Measurements from ENCODE around the gene PRKCB.
"Not testable (repeated sequence)": the region's sequence is repeated elsewhere in the genome, so short reads cannot be mapped to it uniquely, and the experiment has no call there.

Gene PRKCB

GRCh38 chr16:24232936-24233335, 397.2 kb downstream of the PRKCB start:
- WGBS (ENCODE audit: insufficient coverage, insufficient read length), result no CpG with 5 or more reads among the region's 2 CpGs
- H3K27ac ChIP-seq (ENCODE audit: low read length), result no peak overlapping the region
- no peak overlapping the region for H3K4me3 ChIP-seq (ENCODE audit: low read length)
- no peak for DNase-seq (ENCODE audit: low read depth, low spot score)
- no peaks in the 10 kb centered on the region for H3K9me3 ChIP-seq (ENCODE audit: control insufficient read depth, insufficient read depth, low read length)
- no peaks in the 10 kb centered on the region for H3K4me1 ChIP-seq (ENCODE audit: control insufficient read depth, insufficient read depth, low read length)
- H3K36me3 ChIP-seq (ENCODE audit: control insufficient read depth, insufficient read depth, low read length), result no peaks in the 10 kb centered on the region
- H3K27me3 ChIP-seq (ENCODE audit: control insufficient read depth, insufficient read depth, low read length), result no peaks in the 10 kb centered on the region

GRCh38 chr16:24234737-24235136, 399.0 kb downstream of the PRKCB start:
- Histone ChIP-seq H3K9me3 (ENCODE audit: control insufficient read depth, insufficient read depth, low read length) (no peaks in the 10 kb centered on the region), H3K27me3 (ENCODE audit: control insufficient read depth, insufficient read depth, low read length) (no peaks in the 10 kb centered on the region), H3K27ac (ENCODE audit: low read length) (no peak overlapping the region), H3K4me3 (ENCODE audit: low read length) (no peak overlapping the region), H3K36me3 (ENCODE audit: control insufficient read depth, insufficient read depth, low read length) (no peaks in the 10 kb centered on the region), H3K4me1 (ENCODE audit: control insufficient read depth, insufficient read depth, low read length) (no peaks in the 10 kb centered on the region)
- no peak for DNase-seq (ENCODE audit: low read depth, low spot score)
- no CpG with 5 or more reads among the region's 5 CpGs for WGBS (ENCODE audit: insufficient coverage, insufficient read length)

- no peak for DNase-seq (ENCODE audit: low read depth, low spot score)
- Histone ChIP-seq H3K27me3 (ENCODE audit: control insufficient read depth, insufficient read depth, low read length) (no peaks in the 10 kb centered on the region), H3K9me3 (ENCODE audit: control insufficient read depth, insufficient read depth, low read length) (no peaks in the 10 kb centered on the region), H3K4me1 (ENCODE audit: control insufficient read depth, insufficient read depth, low read length) (no peaks in the 10 kb centered on the region), H3K4me3 (ENCODE audit: low read length) (no peak overlapping the region), H3K27ac (ENCODE audit: low read length) (no peak overlapping the region), H3K36me3 (ENCODE audit: control insufficient read depth, insufficient read depth, low read length) (no peaks in the 10 kb centered on the region)
- WGBS (ENCODE audit: insufficient coverage, insufficient read length), result no CpG with 5 or more reads among the region's 2 CpGs
Observed at GRCh38 chr16:24235806-24236205, 400.0 kb downstream of the PRKCB start.

GRCh38 chr16:24238846-24239245, 403.1 kb downstream of the PRKCB start:
- no CpG with 5 or more reads among the region's 2 CpGs for WGBS (ENCODE audit: insufficient coverage, insufficient read length)
- H3K27ac ChIP-seq (ENCODE audit: low read length); H3K9me3 ChIP-seq (ENCODE audit: control insufficient read depth, insufficient read depth, low read length); H3K4me1 ChIP-seq (ENCODE audit: control insufficient read depth, insufficient read depth, low read length); H3K27me3 ChIP-seq (ENCODE audit: control insufficient read depth, insufficient read depth, low read length); H3K4me3 ChIP-seq (ENCODE audit: low read length); H3K36me3 ChIP-seq (ENCODE audit: control insufficient read depth, insufficient read depth, low read length); DNase-seq (ENCODE audit: low read depth, low spot score): not testable (repeated sequence)

- no peak for DNase-seq (ENCODE audit: low read depth, low spot score)
- no peak overlapping the region for H3K27ac ChIP-seq (ENCODE audit: low read length)
- no CpG with 5 or more reads among the region's 4 CpGs for WGBS (ENCODE audit: insufficient coverage, insufficient read length)
Observed at GRCh38 chr16:24246911-24247607, 411.3 kb downstream of the PRKCB start.

GRCh38 chr16:24253192-24253591, 417.4 kb downstream of the PRKCB start:
- no peaks in the 10 kb centered on the region for H3K36me3 ChIP-seq (ENCODE audit: control insufficient read depth, insufficient read depth, low read length)
- peaks cover 8% of the 10 kb centered on the region; the same call in 1 of the 2 replicates for H3K27me3 ChIP-seq (ENCODE audit: control insufficient read depth, insufficient read depth, low read length)
- H3K4me1 ChIP-seq (ENCODE audit: control insufficient read depth, insufficient read depth, low read length), result peaks cover 3% of the 10 kb centered on the region; the same call in 1 of the 2 replicates
- H3K4me3 ChIP-seq (ENCODE audit: low read length), result no peak overlapping the region
- no CpG with 5 or more reads among the region's 7 CpGs for WGBS (ENCODE audit: insufficient coverage, insufficient read length)
- peak; percentile 68 for DNase-seq (ENCODE audit: low read depth, low spot score)
- no peaks in the 10 kb centered on the region for H3K9me3 ChIP-seq (ENCODE audit: control insufficient read depth, insufficient read depth, low read length)
- H3K27ac ChIP-seq (ENCODE audit: low read length), result no peak overlapping the region

More at GRCh38 chr16:24246911-24247607, 411.3 kb downstream of the PRKCB start:
- H3K4me1 ChIP-seq (ENCODE audit: control insufficient read depth, insufficient read depth, low read length), result no peaks in the 10 kb centered on the region
- no peaks in the 10 kb centered on the region for H3K36me3 ChIP-seq (ENCODE audit: control insufficient read depth, insufficient read depth, low read length)
- H3K9me3 ChIP-seq (ENCODE audit: control insufficient read depth, insufficient read depth, low read length), result no peaks in the 10 kb centered on the region
- no peak overlapping the region for H3K4me3 ChIP-seq (ENCODE audit: low read length)
- no peaks in the 10 kb centered on the region for H3K27me3 ChIP-seq (ENCODE audit: control insufficient read depth, insufficient read depth, low read length)

- H3K27me3 ChIP-seq (ENCODE audit: control insufficient read depth, insufficient read depth, low read length), result peaks cover 8% of the 10 kb centered on the region; the same call in 1 of the 2 replicates
- H3K4me1 ChIP-seq (ENCODE audit: control insufficient read depth, insufficient read depth, low read length), result peaks cover 3% of the 10 kb centered on the region; the same call in 1 of the 2 replicates
- peak within 1 kb of the TSS; percentile 40; the same call in 1 of the 2 replicates for H3K4me3 ChIP-seq (ENCODE audit: low read length)
- no CpG with 5 or more reads among the region's 54 CpGs for WGBS (ENCODE audit: insufficient coverage, insufficient read length)
- peak; percentile 57 for DNase-seq (ENCODE audit: low read depth, low spot score)
- H3K36me3 ChIP-seq (ENCODE audit: control insufficient read depth, insufficient read depth, low read length), result no peaks in the 10 kb centered on the region
- H3K9me3 ChIP-seq (ENCODE audit: control insufficient read depth, insufficient read depth, low read length), result no peaks in the 10 kb centered on the region
- no peak within 1 kb of the TSS for H3K27ac ChIP-seq (ENCODE audit: low read length)
Observed at GRCh38 chr16:24255456-24256371, 419.9 kb downstream of the PRKCB start, which contains the start of gene CACNG3. TSS of gene CACNG3 (plus strand) at chr16:24256335. CDS start at chr16:24256755, 420 bp downstream.

GRCh38 chr16:24257958-24258357, 422.2 kb downstream of the PRKCB start:
- no peak for DNase-seq (ENCODE audit: low read depth, low spot score)
- Histone ChIP-seq H3K9me3 (ENCODE audit: control insufficient read depth, insufficient read depth, low read length) (no peaks in the 10 kb centered on the region), H3K27ac (ENCODE audit: low read length) (no peak overlapping the region), H3K36me3 (ENCODE audit: control insufficient read depth, insufficient read depth, low read length) (no peaks in the 10 kb centered on the region), H3K27me3 (ENCODE audit: control insufficient read depth, insufficient read depth, low read length) (peaks cover 8% of the 10 kb centered on the region; the same call in 1 of the 2 replicates), H3K4me3 (ENCODE audit: low read length) (no peak overlapping the region), H3K4me1 (ENCODE audit: control insufficient read depth, insufficient read depth, low read length) (peaks cover 3% of the 10 kb centered on the region; the same call in 1 of the 2 replicates)
- no CpG with 5 or more reads among the region's 5 CpGs for WGBS (ENCODE audit: insufficient coverage, insufficient read length)

GRCh38 chr16:24258791-24259190, 423.0 kb downstream of the PRKCB start:
- WGBS (ENCODE audit: insufficient coverage, insufficient read length), result no CpG with 5 or more reads among the region's 1 CpG

GRCh38 chr16:24262816-24263215, 427.0 kb downstream of the PRKCB start:
- Histone ChIP-seq H3K9me3 (ENCODE audit: control insufficient read depth, insufficient read depth, low read length) (no peaks in the 10 kb centered on the region), H3K27me3 (ENCODE audit: control insufficient read depth, insufficient read depth, low read length) (no peaks in the 10 kb centered on the region), H3K36me3 (ENCODE audit: control insufficient read depth, insufficient read depth, low read length) (no peaks in the 10 kb centered on the region), H3K4me3 (ENCODE audit: low read length) (no peak overlapping the region), H3K27ac (ENCODE audit: low read length) (no peak overlapping the region), H3K4me1 (ENCODE audit: control insufficient read depth, insufficient read depth, low read length) (no peaks in the 10 kb centered on the region)
- no peak for DNase-seq (ENCODE audit: low read depth, low spot score)

More at GRCh38 chr16:24258791-24259190, 423.0 kb downstream of the PRKCB start:
- H3K4me1 ChIP-seq (ENCODE audit: control insufficient read depth, insufficient read depth, low read length), result peaks cover 3% of the 10 kb centered on the region; the same call in 1 of the 2 replicates
- H3K36me3 ChIP-seq (ENCODE audit: control insufficient read depth, insufficient read depth, low read length), result no peaks in the 10 kb centered on the region
- peaks cover 8% of the 10 kb centered on the region; the same call in 1 of the 2 replicates for H3K27me3 ChIP-seq (ENCODE audit: control insufficient read depth, insufficient read depth, low read length)
- no peak overlapping the region for H3K27ac ChIP-seq (ENCODE audit: low read length)
- DNase-seq (ENCODE audit: low read depth, low spot score), result no peak
- no peak overlapping the region for H3K4me3 ChIP-seq (ENCODE audit: low read length)
- H3K9me3 ChIP-seq (ENCODE audit: control insufficient read depth, insufficient read depth, low read length), result no peaks in the 10 kb centered on the region

Data from iPS DF 6.9 (cell line).